GM19043 (cell line): ENCODE measurements around the gene SHISA2.

Source experiments
- ATAC-seq: cut with Tn5 transposase; IDR thresholded peaks from one replicate; pipeline ENCODE4 v1.9.1; 2021; ENCODE audit warnings: low read depth; ENCODE audit not compliant: unreplicated experiment

Gene SHISA2

DNA sequence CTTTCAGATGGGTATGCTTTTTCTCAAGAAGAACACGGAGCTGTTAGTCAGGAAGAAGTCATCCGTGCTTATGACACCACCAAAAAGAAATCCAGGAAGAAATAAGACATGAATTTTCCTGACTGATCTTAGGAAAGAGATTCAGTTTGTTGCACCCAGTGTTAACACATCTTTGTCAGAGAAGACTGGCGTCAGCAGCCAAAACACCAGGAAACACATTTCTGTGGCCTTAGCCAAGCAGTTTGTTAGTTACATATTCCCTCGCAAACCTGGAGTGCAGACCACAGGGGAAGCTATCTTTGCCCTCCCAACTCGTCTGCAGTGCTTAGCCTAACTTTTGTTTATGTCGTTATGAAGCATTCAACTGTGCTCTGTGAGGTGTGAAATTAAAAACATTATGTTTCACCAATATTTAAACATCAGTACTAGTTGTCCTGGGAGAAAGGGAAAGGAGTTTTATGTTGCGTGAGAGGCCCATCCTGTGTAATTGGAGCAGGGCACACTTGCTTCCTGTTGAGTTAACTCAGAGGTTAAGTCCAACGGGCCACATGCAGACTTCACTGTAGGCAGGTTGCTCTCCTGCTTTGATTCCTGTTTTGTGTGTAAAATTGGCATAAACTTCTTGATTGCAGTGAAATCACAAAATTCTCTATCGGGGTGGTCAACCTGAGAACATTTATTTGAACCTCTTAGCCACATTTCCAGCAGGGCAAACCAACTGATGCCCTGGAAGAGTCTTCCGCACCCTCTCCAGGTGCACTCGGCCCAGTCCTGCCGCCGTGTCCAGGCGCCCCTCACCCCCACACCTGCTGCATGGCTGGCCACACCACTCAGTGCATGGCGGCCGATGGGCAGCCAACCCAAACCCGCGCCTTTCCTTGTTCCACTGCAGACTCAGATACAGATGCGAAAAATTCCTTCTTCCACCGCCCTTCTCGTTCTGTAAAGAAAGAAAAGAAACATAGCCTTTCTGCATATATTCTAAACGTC is 31.6 kb downstream of the SHISA2 start:
- no peak for ATAC-seq

DNA sequence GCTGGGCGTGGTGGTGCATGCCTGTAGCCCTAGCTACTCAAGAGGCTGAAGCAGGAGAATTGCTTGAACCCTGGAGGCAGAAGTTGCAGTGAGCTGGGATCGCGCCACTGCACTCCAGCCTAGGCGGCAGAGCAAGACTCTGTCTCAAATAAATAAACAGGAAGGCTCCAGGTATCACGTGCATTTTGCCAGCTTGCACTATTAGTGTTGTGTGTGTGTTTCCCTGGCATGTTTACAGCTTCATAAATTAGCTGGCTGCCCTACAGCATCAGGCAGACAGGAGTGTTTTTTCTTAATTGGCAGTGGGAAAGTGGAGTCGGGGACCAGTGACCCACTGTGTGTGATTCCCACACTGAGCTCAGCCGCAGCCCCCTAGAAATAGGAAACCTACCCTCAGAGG is 32.6 kb downstream of the SHISA2 start:
- ATAC-seq: no peak

DNA sequence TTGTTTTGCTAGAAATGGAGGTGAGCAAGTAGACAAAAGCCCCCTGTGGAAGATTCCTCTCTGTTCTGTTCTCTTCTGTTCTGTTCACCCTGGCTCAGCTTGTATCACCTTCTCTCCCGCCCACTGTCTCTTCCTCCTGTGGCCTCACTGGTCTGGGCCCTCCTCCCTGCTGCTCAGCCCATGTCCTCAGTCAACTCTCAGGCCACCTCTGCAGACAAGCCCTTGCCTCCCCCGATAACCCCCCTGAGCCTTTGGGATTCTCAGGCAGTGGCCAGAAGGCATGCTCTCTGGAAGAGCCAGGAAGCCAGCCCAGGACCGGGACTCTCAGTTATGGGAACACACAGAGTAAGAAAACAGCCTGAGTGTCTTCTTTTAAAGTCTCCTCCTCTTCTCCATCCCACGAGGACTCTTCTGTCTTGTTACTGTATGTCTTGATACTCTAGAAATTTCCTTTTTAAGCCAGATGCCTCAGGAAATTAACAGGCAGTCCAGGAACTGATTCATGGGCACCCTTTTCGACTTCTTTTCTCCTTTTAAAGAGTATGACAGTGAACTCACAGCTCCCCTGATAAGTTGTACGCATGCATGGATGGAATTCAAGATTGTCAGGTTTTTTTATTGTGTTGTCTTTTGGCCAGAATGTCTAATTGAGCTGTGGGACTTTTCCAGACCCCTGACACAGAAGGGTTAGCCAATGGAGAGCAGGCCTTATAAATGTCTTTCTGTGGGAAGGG is 33.7 kb downstream of the SHISA2 start:
- ATAC-seq: no peak

DNA sequence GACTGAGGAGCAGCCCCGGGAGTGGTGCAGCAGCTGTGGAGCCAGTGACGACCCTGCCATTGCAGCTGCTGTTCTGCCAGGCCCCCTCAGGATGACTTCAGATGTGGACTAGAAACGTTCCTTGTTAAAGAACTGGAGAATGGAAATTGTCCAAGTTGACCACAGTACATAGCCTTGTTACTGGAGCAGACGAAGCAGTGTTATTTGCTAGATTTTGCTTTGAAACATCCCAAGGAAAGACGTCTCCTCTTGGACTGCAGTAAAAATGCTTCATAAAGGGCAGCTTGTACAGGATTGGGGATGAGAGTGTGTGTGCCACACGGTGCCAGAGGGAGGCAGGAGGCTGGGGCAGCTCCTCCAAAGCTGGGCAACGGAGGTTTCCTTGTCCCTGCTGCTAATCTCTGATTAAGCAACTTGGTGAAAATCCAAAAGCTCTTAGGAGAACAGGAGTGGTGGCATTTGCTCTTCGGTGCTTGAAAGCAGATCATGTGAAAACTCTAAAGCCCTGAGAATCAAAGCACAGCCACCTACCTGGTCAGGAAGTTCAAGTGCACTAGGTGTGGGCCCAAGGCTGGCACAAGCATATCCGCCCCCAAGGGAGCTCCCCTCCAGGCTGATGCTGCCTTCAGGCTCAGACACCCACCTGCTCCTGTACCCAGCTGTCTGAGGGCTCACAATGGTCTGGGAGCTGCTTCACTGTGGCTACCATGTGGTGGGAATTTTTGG is 34.5 kb downstream of the SHISA2 start:
- no peak for ATAC-seq

DNA sequence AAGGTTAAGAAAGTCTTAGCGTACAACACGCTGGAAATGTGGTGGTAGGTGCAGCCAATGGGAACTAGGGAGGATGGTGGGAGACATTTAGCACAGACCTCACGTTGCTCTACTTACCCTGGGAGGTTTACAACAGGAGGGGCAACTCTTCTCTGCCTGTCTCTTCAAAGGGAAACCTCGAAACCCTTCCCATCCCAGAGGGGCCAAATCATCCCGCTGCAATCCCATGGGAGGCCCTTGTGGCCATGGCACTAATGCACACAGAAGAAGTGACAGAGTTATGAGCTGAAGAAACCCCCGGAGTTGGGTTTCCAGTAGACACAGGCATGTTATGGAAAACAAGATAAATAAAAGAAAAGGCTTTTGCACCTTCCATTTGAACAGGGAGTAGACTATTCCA is 35.6 kb downstream of the SHISA2 start:
- no peak for ATAC-seq

DNA sequence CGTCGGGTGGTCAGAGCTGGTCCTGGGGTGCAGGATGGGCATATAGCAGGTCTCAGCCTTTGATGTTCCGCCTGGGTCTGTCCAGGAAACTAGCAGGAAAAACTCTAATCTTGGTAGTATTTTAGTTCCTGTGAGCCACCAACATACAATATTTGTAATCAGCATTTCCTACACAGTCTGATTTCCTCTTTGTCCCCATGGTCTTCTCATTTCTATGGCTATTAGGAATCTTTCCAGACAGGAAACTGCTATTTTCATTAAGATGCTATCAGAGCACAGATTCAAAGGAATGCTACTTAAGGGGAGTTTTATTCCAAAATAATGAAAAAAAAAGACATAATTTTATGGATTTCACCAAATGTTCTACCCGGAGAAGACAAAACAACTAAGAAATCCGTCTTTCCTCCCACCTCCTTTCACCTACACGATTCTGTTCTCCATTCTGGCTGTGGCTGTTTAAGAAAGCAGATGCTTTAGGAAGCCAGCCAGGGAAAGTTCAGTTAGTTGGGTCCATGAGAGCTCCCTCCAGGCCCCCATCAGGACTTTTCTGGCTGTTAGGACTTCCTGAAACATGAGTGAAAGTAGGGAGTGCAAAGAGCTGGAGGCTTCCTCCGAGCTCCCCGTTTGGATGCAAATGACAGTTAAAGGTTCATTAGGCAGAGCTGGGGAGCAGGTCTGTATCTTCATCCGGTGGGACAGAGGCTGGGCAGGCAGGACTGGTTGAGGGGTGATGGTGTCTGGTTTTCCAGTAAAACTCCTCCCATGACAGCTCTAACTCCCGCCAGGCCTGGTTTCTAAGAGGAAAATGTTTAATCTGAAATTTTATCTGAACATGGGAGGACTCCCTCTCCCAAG is 36.3 kb downstream of the SHISA2 start:
- ATAC-seq: no peak

DNA sequence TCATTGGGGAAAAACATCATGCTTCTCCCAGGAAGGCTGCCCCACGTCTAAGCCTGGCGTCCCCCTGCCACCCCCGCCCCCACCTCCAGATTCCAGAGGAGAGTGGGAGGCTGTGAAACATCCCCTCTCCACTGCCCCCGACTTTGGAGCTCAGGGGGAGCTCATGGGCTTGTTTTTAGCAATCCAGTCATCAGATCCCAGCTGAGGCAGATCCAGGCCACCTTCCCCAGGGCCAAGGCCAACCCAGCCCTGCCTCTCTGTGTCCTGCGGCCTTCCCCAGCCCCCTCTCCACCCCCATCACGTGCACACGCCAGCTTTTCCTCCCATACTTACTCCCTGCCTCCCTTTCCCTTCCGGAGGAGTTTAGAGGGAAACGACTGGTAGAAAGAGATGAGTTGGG is 38.8 kb downstream of the SHISA2 start:
- no peak for ATAC-seq

DNA sequence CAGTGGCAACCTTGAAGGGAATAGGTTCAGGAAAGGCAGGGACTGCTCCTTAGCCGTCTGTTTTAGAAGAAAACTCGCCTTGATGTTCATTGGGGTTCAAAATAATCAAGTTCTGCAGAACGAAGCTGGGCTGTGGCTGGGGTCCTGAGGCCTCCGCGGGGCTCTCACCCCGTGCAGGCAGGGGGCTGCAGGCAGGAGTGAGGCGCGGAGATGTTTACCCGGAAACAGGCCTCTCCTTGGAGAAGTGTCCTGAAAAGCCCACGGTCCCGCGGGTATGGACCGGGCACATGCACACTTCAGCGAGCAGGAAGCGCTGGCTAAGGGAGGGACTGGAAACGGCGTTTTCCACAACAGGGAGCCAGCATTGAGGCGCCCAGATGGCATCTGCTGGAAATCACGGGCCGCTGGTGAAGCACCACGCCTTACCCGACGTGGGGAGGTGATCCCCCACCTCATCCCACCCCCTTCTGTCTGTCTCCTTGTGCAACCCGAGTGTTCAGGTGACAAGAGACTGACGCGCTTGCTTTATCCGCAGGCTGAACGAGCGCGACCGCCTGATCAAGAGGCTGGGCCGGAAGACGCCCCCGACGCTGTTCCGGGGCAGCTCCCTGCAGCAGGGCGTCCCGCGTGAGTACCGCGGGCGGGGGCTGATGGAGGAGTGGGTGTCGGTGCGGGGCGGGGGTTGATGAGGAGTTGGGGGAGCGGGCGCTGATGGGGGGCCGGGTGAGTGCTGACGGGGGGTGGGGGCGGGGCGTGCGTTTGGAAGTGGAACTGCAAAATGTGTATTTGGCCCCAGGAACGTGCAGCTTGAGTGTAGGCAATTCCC is 39.6 kb downstream of the SHISA2 start:
- ATAC-seq: no peak

DNA sequence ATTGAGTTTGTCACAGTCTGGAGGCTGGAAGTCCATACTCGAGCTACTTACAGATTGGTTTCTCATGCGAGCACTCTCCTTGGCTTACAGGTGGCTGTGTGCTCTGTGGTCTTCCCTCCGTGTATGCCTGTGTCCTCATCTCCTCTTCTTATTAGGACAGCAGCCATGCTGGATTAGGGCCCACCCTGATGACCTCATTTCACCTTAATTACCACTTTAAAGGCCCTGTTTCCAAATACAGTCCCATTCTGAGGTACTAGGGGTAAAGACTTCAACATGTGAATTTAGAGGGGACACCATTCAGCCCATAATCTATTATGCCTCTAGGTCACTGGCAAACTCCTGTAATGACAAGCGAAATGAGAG is 40.6 kb downstream of the SHISA2 start:
- ATAC-seq: no peak

DNA sequence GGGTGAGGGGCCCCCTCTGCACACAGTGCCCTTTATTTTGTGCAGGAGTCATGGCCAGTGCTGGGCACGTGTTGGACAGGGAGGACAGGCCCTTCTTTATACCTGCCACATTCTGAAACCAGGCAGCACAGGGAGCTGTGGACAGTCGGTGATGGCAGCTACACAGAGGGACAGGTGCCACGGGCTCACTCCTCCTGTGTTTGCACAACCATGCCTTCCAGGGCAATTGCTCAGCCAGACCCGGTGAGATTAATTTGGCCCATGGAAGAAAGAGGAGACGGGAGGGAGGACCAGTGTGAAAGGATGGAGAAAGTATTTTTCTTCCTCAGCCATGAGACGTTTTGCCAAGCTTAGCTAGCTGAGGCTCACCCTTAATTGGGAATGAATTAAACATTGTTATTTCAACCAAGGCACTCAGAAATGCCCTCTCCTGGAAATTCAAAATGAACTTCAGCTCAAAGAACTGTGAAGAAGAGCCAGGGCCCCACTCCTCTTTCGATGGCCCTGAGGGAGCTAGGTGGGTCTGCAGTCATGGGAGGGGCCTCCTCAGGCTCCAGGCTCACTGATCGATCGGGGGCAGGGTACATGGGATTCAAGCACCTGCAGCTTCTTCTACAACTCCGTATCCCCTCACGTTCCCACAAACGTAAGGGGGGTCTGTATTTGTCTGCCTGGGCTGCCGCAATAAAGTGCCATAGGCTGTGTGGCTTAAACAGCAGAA is 41.2 kb downstream of the SHISA2 start:
- ATAC-seq: no peak

DNA sequence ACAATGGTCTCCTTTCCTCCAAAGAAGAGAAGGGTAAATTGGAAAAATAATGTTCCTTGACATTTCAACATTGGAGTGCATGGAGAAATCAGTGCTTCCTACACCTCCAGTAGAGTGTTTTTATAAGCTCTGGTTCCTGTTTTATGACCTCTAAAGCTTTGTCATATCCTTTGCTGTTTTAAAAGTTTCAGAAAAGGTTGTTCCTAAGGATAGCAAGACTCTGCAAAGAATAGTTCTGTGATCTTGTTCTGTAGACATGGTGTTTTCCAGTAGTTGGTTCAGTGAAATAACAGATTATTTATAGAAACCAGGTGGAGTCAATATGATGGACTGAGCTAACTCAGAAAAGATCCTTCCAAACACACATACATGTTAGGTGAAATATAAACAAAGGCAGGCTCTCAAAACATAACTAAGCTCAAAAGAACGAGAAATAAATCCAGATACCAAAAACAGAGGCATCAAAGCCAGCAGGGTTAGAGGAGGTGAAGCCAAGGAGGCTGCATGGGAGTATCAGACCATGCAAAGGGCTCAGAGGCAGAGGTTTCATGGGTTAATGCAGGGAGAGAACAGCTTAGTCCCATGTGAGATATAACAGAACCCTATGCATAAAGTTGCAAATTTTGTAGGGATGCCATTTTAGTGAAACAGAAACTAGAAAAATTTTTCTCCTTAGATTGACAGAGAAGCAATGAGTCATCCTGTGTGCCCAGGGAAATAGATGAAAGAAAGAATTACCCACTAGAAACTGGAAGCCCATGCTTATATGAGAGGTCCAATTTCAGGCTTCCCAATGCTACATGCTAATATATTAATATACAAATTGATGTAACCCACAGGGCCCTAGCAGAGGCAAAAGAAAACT is 44.3 kb downstream of the SHISA2 start:
- no peak for ATAC-seq
